Glomerular endothelial cell (primary cell): Measurements from ENCODE around the gene EDN2. TPM values are rescaled to one million over a fixed set of nuclear protein-coding genes. Genes with fewer than 3 reads are reported as not detected.

ENCODE experiments used
- DNase-seq: peaks from one replicate; pipeline ENCODE4 v3.0.0-alpha.2; 2011; ENCODE audit warnings: low read depth, low spot score; ENCODE audit errors: extremely low read depth
- total RNA-seq: library from RNA; depleted of rRNA; stranded (reverse); fragments of >200 nt; gene quantifications from 2 replicates; pipeline ENCODE4 v1.2.3, GENCODE V29; 2015

EDN2 gene
- total RNA-seq, 1 donor from 2014 or later: 0.53 TPM

DNA sequence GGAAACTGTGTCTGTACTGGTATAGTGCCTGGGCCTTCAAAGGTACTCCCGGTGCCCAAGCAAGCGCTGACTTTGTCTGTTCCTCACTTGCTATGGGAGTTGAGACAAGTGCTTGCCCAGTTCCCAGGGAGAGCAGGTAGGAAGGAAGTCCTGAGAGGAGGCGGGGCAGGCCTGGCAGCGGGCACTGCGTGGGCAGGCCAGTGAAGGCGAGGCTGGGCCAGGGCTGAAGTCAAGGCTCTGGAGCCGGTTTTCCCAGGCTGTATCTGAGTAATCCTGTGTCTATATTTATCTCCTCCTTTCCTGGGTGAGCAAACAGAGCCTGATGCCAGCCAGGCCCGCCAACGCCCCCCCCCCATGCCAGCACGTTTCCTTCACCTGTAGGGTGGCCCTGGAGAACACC, 15.9 kb upstream of the EDN2 start:
- DNase-seq: no peak

DNA sequence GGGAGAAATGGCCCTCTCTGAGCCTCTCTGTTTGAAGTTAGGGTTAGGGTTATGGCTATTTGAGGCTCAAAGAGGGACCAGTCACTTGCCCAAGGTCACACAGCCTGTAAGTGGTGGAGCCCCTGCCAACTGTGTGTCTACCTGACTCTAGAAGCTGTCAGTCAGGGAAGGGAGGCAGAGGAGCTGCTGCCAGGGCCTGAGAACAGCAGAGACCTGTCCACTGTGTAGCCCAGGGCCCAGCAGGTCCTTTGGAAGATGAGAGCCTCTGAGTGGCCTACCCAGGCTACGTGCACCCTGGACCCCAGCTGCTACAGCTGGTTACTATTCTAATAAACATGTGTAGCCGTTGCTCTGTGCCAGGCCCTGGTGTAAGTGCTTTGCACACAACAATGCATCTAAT, 15.1 kb upstream of the EDN2 start:
- DNase-seq: no peak

DNA sequence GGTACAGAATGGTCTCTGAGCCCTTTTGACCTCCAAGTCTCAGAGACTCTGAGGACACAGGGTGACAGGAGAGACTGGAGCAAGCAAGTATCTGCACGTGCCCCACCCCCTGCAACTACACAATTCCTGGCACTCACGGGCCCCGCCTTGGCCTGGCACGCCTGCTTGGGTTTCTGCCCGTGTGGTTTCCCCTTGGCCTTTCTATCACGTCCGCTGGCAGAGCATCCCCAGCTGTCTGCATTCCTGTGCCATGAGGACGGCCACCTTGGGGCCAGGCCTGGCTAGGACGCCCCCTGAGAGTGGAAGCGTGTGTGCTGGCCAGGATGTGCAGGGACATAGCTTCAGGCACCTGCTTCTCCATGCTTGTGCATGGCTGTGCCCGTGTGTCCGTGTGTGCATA, 14.3 kb upstream of the EDN2 start:
- DNase-seq: no peak

DNA sequence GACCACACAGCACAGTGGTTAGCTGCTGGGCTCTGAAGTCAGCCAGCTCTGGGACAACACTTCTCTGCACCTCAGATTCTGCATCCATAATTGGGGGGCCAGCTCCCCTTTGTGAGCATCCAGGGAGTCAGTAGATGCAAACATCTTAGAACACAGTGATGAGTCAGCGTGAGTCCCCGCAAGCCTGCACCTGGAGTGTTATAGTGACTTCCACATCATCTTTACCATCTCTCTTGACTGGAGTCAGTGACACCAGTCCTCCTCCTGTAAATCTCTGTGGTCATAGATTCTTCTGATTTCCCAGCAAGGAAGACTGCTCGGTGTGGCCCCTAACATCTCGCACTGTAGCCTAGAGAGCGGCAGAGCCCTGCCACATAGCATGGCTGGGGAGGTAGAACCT, 13.9 kb upstream of the EDN2 start:
- DNase-seq: no peak

DNA sequence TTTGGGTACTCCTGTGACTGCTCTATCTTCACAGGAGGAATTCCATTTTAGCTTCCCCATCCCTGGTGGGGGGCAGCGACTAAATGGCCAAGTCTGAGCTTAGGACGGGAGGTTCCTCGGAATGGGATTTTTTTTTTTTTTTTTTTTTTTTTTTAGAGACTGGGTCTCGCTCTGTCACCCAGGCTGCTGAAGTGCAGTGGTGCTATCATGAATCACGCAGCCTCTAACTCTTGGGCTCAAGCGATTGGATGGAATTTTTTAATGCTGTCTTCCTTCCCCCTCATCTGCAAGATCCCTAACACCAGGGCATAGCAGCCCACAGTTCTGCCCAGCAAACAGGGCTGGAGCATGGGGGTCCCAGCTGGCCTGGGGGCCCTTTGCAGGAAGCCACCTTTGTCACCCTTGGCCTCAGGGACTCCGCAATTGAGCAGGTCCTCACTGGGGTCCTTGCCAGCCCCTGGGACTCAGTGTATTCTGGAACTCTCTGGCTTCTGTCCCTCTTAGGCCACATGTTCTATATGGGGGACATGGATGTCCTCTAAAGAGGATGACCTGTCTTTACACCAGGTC, 13.1 kb upstream of the EDN2 start:
- DNase-seq: no peak

DNA sequence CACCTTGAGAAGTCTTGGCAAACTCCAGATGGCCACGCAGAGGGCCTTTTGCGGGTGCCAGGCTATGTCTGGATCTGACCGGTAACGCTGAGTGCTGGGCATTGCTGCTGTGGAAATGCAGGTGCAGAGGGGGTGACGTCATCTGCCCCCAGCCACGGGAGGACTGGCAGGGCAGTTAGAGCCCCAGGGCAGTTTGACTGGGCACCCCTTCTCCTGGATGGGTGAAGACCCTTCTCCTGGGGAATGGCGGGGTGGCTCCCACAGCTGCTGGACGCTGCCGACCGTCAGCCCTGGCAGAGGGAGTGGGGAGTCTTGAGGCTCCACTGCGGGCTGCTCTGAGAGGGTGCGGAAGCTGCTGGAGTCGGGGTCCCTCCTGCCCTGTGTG, 12.6 kb upstream of the EDN2 start:
- DNase-seq: no peak

DNA sequence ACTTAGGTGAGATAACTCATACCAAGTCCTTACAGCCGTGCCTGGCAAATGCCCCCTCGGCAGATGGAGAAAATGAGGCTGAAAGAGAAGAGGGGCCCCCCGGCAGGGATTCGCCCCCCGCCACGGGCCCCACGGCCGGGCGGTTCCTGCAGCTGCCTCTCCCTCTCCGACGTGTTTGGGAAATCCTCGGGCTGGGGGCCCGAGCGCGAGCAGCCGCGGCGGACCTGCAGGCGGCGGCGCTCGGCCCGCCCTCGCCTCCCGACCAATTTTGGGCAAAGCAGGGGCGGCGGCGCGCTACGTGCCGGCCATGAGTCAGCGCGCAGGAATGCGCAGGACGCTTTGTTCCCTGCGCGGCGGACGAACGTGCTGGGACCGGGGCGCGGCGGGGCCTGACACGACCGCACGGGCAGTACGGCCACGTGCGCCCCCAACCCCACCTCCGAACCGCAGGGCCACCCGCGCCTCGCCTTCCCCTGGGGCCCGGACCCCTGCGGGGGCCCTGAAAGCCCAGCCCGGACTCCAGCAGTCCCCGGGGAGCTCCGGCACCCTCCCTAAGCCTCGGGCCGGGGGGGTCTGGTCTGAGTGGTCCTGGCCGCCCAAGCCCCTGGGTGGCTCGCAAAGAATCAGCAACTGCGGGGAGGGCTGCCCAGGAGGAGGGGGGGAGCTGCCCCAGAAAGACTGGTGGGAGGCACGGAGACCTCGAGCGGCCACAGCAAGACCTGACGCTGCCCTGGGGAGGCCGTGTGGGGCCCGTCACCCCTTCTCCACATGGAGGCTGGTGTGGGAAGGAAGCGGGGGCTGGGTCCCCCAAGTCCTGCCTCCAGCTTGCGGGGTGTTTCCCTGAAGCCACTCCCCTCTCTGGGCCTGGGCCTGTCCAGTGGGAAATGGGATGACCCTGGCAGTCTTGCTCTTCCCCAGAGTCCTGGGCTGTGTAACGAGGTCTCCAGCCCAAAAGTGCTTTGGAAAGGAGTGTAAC, 11.9 kb upstream of the EDN2 start:
- no peak for DNase-seq

DNA sequence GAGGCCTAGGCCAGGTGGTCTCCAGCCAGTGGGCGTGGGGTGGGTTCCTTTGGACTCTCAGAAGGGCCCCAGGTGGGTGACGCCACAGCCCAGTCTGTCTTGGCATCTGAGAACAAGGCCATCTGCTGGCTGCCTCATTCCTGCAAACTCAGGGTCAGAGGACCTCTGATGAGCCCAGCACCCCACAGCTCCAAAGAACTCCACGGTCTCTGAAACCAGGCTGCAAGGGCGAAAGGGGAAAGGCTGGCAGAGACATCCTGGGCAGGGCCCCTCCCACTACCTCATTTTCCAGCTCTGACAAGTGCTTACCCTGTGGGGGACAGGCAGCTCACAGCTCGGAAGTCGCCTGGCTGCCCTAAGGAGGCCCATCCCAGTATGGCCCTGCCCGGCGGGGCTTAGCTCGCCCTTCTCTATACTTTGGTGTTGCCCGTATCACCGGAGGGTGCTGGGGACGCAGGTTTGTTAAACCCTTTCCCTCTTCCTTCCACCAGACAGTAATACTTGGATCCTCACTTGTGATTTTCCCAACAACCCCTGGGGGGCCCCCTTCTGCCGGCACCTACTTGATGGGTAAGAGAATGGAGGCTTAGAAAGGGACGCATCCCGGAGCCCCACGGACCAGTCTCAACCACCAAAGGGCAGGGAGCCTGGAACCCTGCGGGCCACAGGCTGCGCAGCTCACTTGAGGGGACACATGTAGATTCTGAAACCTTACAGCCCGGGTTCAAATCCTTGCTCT, 10.9 kb upstream of the EDN2 start:
- no peak for DNase-seq

DNA sequence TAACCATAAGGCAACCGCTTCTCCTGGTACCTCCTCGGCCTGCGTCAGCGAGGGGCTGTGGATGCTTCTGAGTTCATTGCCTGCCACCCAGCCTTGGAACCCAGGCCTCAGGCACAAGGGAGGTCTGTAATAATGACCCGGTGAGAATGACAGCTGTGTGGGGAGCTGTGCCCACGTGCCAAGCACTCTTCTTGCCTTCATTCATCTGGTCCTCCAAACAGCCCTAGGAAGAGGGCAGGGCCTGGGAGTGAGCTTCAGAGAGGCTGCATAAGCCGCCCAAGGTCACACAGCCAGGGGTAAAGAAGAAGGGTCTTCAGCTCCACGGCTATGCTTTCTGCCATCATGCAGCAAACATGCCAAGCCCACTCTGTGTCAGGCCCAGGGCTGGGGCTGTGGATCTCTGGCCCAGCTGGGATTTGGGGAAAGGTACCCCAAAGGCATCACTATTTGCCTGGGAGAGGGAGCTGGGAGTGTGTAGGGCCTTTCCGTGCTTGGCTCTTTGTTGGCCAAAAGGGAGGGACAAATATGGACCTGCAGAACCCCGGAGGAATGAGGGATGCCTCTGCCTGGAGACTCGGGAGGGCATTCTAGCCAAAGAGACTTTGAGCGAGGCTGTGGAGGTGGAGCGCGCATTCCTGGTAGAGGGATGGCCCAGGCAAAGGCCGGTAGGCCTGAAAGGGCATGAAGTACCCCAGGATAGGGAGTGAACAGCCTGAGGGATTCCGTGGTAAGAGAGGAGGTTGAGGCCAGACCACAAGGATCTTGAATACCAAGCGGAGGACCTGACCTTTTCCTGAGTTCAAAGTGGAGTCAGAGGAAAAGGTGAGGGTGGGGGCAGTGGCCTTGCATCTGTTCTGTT, 10.1 kb upstream of the EDN2 start:
- DNase-seq: no peak

DNA sequence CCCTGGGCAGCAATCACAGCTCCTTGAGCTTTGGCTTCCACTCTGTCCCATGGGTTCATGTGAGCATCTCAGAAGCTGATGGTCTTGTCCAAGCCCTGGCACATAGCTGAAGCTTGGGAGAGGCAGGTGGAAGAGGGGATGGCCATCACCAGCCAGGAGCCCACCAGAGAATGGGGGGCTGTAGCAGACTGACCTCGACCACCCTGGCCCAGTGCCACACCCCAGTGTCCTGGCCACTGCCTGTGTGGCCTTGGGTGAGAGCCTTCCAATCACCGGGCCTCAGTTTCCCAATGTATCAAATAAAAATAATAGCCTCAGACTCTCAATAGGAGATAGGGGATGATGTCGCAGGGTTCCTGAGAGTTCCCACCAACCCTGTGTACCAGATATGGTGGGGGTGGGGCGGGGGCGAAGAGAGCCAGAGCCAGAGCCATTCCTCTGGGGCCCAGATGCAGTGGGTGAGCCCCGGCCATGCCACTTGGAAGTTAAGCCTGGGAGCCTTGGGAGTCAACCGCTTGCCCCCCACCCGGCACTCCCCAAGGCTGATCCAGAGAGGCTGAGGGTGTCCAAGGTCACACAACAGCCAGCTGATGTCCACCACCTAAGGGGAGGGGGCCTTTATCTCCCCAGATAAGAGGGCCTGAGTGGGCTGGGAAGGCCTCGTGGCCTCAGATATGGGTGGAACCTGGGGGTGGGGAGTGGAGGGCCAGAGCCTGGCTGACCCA, 9.3 kb upstream of the EDN2 start:
- no peak for DNase-seq

DNA sequence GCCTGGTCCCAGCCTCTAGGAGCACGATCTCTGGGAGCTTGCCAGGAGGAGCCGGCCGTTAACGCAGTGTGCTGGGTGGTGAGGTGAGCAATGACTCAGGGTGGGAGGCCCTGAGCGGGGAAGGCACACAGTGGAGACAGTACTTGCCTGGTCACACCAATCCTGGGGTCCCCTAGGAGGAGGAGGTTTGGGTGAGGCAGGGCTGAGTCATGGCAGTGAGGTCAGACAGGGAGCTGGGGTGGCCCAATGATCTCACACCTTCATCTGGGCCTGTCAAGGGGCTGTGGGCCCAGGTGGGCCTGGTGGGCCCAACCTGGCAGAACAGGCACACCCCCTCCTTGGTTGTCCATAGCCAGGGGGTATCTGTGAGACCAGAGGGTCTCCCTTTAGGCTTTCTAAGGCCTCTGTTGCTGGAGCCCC, 8.6 kb upstream of the EDN2 start:
- no peak for DNase-seq

DNA sequence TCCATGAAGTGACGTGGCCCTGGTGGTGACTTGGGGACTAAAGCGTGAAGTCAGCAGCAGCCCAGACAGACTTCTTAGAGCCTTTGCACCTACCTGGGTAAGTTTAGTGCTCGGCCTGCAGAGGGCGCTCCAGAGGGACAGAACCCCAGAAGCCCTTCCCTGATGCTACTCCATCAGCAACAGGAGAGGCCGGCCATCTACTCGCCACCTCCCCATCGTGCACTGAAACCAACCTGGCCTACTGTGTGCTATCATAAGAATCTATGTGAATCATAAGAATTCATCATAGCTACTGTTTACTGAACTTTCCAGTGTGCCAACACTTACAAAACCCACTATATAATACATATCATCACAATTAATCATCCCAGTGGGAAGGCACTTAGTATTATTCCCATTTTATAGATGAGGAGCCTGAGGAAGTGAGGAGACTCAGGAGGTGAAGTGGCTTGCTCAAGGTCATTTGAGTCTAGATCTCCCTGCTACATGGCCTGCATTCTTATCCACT, 7.9 kb upstream of the EDN2 start:
- no peak for DNase-seq

DNA sequence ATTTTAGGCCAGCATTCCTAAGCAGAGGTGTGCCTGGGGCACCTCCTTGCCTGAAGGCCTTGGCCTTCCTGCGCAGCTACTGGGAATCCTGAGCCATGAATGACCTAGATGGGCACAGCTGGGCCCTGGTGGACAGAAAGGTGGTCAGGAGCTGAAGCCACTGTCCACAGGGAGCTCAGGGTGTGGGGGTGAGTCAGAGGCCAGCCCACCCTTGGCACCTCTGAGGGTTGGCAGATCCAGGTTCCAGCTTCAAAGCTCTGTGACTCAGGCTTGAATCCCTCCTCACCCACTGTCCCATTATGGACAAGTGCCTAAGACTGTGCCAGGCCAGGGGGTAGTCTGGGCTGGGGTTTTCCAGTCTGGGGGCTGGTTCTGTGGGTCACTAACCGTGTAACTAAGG, 6.4 kb upstream of the EDN2 start:
- no peak for DNase-seq

DNA sequence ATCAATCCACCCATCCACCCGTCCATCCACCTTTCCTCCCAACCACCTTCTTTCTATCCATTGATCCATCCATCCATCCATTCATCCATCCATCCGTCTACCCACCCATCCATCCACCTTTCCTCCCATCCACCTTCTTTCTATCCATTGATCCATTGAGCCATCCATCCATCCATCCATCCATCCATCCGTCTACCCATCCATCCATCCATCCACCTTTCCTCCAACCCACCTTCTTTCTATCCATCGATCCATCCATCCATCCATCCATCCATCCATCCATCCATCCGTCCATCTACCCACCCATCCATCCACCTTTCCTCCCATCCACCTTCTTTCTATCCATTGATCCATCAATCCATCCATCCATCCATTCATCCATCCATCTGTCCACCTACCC, 5.1 kb upstream of the EDN2 start:
- DNase-seq: no peak

DNA sequence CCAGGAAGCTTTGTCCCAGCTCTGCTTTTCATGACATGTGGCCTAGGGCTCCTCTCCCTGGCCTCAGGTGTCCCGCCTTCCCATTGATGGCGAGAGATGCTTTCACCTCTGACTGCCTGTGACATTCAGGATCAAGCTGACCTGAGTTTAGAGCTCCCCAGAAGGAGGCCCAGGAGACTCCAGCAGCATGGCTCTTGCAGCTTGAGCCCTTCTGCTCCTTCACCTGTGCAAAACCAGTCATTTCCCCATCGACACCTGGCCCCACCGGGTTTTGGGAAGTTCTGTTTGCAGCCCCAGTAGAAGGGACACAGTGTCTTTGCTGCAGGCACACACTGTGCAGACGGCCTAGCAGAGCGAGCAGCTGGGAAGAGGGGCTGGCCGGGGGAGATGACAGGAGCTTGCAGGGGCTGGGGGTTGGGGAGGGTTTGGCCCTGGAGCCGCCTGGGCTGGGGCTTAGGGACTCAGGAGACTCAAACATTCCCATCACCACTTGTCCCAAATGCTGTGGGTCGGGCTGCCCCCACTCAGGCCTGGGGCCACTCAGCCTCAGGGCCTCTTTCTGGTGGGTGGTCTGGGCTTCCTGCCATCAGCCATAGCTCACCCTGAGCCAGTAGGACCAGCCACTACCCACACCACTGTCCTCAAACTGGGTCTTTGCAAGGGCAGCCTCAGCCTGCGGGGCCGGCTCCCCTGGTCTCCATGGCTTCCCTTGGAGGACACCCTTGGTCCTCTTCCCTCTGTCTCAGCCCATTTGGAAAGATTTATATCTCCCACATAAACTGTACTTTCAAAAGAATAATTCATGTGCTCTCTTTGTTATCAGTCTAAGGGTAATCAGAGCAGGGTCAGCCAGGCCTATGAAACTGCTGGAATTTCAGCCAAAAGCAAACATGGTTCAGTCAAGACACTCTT, 3.8 kb upstream of the EDN2 start:
- DNase-seq: no peak

DNA sequence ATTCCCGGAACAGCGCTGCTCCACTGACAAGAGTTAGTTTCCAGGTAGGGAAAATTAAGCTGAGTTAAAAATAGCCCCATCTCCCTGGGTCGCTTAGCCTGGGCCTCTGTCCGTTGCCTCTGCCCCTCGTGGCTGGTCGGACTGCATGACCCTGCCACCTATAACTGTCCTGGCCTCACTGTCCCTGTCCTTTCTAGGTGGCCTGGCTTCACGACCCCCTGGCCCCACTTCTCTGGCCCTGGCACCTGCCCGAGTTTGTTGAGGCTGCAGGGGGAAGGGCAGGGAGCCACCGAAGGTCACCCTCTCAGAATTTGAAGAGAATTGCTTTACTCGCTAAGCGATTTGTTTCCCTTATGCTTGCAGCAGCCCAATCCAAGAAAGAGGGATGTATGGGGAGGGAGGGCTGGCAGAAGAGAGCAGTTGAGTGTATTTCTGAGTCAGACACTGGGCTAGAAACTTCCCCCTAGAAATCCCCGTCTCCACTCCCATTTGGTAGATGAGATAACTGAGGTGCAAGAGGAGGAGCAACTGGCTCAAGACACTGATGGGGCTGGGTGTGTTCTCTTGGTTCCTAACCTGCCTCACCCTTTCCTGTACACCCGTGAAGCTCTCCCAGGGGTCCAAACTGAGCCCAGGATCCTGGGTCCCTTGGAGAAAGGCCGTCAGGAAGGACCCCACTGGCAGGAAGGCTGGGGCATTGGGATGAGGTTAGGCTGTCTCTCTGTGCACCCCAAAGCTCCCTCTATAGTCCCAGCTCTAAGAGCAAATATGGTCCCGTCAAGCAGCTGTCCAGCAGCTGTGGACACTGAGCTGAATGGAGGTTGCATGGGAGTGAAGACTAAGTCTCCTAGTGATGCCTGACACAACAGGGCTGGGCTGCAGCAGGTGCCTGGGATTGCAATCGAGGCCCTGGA, 2.9 kb upstream of the EDN2 start:
- no peak for DNase-seq

DNA sequence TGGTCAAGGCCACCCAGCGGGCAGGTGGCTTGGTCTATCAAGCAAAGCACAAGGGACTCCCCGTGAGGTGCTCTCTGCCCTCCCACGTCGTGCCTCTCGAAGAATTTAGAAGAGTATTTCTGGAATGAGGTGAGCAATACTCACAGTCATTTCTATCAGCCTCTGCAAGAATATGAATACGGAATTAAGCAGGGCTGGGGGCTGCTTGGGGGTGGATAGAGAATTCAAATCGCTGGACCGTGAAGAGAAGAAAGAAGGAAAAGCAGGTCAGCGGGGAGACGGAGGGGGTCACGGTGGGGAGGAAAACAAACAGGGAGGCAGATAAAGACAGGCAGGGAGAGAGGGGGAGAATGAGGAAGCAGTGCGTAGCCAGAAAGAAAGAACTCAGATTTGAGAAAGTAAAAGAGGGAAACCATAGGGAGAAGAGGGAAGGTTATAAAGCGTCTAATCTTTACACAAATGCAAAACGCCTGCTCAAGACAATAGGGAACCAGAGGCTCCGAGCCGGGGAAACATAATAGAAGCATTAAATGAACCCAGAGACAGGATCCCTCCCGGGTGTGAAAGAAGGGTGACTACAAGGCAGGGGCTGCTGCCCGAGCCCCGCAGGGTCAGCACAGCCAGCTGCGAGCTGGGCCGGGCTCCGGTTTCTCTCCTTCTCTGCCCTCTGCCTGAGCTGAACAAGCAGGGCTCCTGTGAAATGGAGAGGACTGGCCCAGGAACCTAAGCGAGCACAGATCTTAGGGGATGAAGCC, 2.1 kb upstream of the EDN2 start:
- no peak for DNase-seq
